ENCODE measurements around the gene IFT27.

The IFT27 gene

GRCh38 chr22:36796552-36797175 is 20.7 kb upstream of the IFT27 start:
- DNase-seq (ENCODE audit: low spot score): no peak

- DNase-seq (ENCODE audit: low spot score): no peak
These were observed 19.7 kb upstream of the IFT27 start for GRCh38 chr22:36795633-36796032.

- no peak for DNase-seq (ENCODE audit: low spot score)
These were observed 14.7 kb upstream of the IFT27 start for GRCh38 chr22:36790648-36791047.

GRCh38 chr22:36787204-36787988 is 11.5 kb upstream of the IFT27 start:
- DNase-seq (ENCODE audit: low spot score): no peak

GRCh38 chr22:36783743-36784142 is 7.8 kb upstream of the IFT27 start:
- no peak for DNase-seq (ENCODE audit: low spot score)

- DNase-seq (ENCODE audit: low spot score): peak; percentile 92
These were observed 6.0 kb upstream of the IFT27 start for GRCh38 chr22:36781656-36782627.

- no peak for DNase-seq (ENCODE audit: low spot score)
These were observed 2.1 kb upstream of the IFT27 start for GRCh38 chr22:36778020-36778419.

GRCh38 chr22:36776722-36777121 is 803 bp upstream of the IFT27 start:
- DNase-seq (ENCODE audit: low spot score): no peak

- DNase-seq (ENCODE audit: low spot score): no peak
These were observed 344 bp downstream of the IFT27 start for GRCh38 chr22:36775586-36775963.

GRCh38 chr22:36773935-36774334 is 2.0 kb downstream of the IFT27 start:
- DNase-seq (ENCODE audit: low spot score): peak; percentile 38

GRCh38 chr22:36772451-36772850 is 3.5 kb downstream of the IFT27 start:
- no peak for DNase-seq (ENCODE audit: low spot score)

- DNase-seq (ENCODE audit: low spot score): no peak
These were observed 4.4 kb downstream of the IFT27 start for GRCh38 chr22:36771356-36772063.

- no peak for DNase-seq (ENCODE audit: low spot score)
These were observed 5.2 kb downstream of the IFT27 start for GRCh38 chr22:36770513-36771231.

- DNase-seq (ENCODE audit: low spot score): no peak
These were observed 6.1 kb downstream of the IFT27 start for GRCh38 chr22:36769541-36770512.

- no peak for DNase-seq (ENCODE audit: low spot score)
These were observed 7.3 kb downstream of the IFT27 start for GRCh38 chr22:36768616-36769015.

GRCh38 chr22:36768141-36768540 is 7.8 kb downstream of the IFT27 start:
- DNase-seq (ENCODE audit: low spot score): no peak

- DNase-seq (ENCODE audit: low spot score): no peak
These were observed 8.7 kb downstream of the IFT27 start for GRCh38 chr22:36767035-36767775.

GRCh38 chr22:36765943-36766450 is 9.9 kb downstream of the IFT27 start:
- peak; percentile 54 for DNase-seq (ENCODE audit: low spot score)
